ENCODE data around the gene POLK.

GRCh38 chr5:75521195-75521594 lies 9.5 kb downstream of the POLK start:
- TF ChIP-seq POLR2A (IDR thresholded peaks at IDR 0.05), result no peak
- TF ChIP-seq CTCF (IDR thresholded peaks at IDR 0.05 in 4 of 5, conservative IDR thresholded peaks at IDR 0.05 in 1 of 5), result no peak

Measured in gastrocnemius medialis (tissue), 4 donors.